HepG2 (cell line): ENCODE data around the gene CGGBP1. TPM values are rescaled to one million over a fixed set of nuclear protein-coding genes. Genes with fewer than 3 reads are reported as not detected.

Experiments
- ARID2 ChIP-seq: sonication (generic); formaldehyde crosslinking; IDR thresholded peaks from 2 replicates; pipeline ENCODE4 v1.8.1; 2022; ENCODE audit warnings: mild to moderate bottlenecking, missing genetic modification reagents, borderline replicate concordance
- DRAP1 ChIP-seq: IDR thresholded peaks from 2 replicates; pipeline ENCODE4 v1.6.1; 2016; ENCODE audit warnings: missing genetic modification reagents, missing compliant biosample characterization
- FOSL1 ChIP-seq: sonication (generic); formaldehyde crosslinking; IDR thresholded peaks from 2 replicates; pipeline ENCODE4 v1.9.0; 2021; ENCODE audit warnings: missing genetic modification reagents, borderline replicate concordance
- GPBP1L1 ChIP-seq: sonication (generic); formaldehyde crosslinking; IDR thresholded peaks from 2 replicates; pipeline ENCODE4 v1.5.0; 2020; ENCODE audit warnings: mild to moderate bottlenecking, missing genetic modification reagents
- HDAC1 ChIP-seq: sonication (generic); formaldehyde crosslinking; IDR thresholded peaks from 2 replicates; pipeline ENCODE4 v1.5.1; 2020; ENCODE audit warnings: mild to moderate bottlenecking, missing genetic modification reagents
- HES4 ChIP-seq: sonication (generic); formaldehyde crosslinking; IDR thresholded peaks from 2 replicates; pipeline ENCODE4 v1.9.0; 2021; ENCODE audit warnings: mild to moderate bottlenecking, missing genetic modification reagents, borderline replicate concordance
- HNF4A ChIP-seq: sonication (generic); formaldehyde crosslinking; IDR thresholded peaks from 2 replicates; pipeline ENCODE4 v1.4.0; 2020; ENCODE audit warnings: missing genetic modification reagents
- KDM3A ChIP-seq: IDR thresholded peaks from 2 replicates; pipeline ENCODE4 v1.6.1; 2018; ENCODE audit warnings: low read depth, missing compliant biosample characterization
- KIAA2018 ChIP-seq: sonication (generic); formaldehyde crosslinking; IDR thresholded peaks from 2 replicates; pipeline ENCODE4 v1.5.0; 2020; ENCODE audit warnings: mild to moderate bottlenecking, missing genetic modification reagents, borderline replicate concordance
- LBX2 ChIP-seq: sonication (generic); formaldehyde crosslinking; IDR thresholded peaks from 2 replicates; pipeline ENCODE4 v1.5.0; 2020; ENCODE audit warnings: missing genetic modification reagents, mild to moderate bottlenecking, borderline replicate concordance
- MTERF4 ChIP-seq: sonication (generic); formaldehyde crosslinking; IDR thresholded peaks from 2 replicates; pipeline ENCODE4 v1.8.0; 2023; ENCODE audit warnings: mild to moderate bottlenecking, missing genetic modification reagents
- NAIF1 ChIP-seq: sonication (generic); formaldehyde crosslinking; IDR thresholded peaks from 2 replicates; pipeline ENCODE4 v1.5.0; 2020; ENCODE audit warnings: mild to moderate bottlenecking, missing genetic modification reagents, borderline replicate concordance
- NCOA5 ChIP-seq: sonication (generic); formaldehyde crosslinking; IDR thresholded peaks from 2 replicates; pipeline ENCODE4 v1.4.0; 2020; ENCODE audit warnings: missing genetic modification reagents
- POLR2AphosphoS2 ChIP-seq: IDR thresholded peaks from 2 replicates; pipeline ENCODE4 v1.6.1; 2011; ENCODE audit warnings: low read depth, low read length, improper control_type of control experiment
- SP140L ChIP-seq: sonication (generic); formaldehyde crosslinking; IDR thresholded peaks from 2 replicates; pipeline ENCODE4 v1.4.0; 2020; ENCODE audit warnings: missing genetic modification reagents, borderline replicate concordance
- ZBTB7B ChIP-seq: sonication (generic); formaldehyde crosslinking; IDR thresholded peaks from 2 replicates; pipeline ENCODE4 v1.4.0; 2020; ENCODE audit warnings: missing genetic modification reagents
- ZNF552 ChIP-seq: sonication (generic); formaldehyde crosslinking; IDR thresholded peaks from 2 replicates; pipeline ENCODE4 v1.9.0; 2022; ENCODE audit warnings: missing genetic modification reagents, mild to moderate bottlenecking, borderline replicate concordance
- polyA plus RNA-seq, 8 experiments: library from polyadenylated mRNA; depleted of rRNA in 3 of 8; stranded (reverse) in 7 of 8; unstranded in 1 of 8; fragments of >200 nt; fragmentation: Illumina TruSeq in 4 of 8; extraction: Trizol in 4 of 8; gene quantifications; 2 replicates each; pipeline versions ENCODE4 v1.2.1 to v1.2.3, GENCODE V29; 2011 to 2016; ENCODE audit warnings: low read depth in 4 of 8, missing spikeins in 1 of 8, mixed read lengths in 1 of 8; ENCODE audit not compliant: insufficient read depth in 1 of 8
- total RNA-seq, 5 experiments: library from RNA; depleted of rRNA; stranded (reverse); fragments of >200 nt; fragmentation: Illumina TruSeq; extraction: Trizol; gene quantifications; 2 replicates each; pipeline ENCODE4 v1.2.3, GENCODE V29; 2016; ENCODE audit warnings: low read depth in 1 of 5

Gene CGGBP1
- total and polyA plus RNA-seq, 2 of the 13 experiments (the other 11 are each of a cell fraction or from before 2014, with no cell fraction given) = 38.9 to 47.0 TPM

GRCh38 chr3:88058581-88059379 lies at the start of gene CGGBP1, which contains the start of gene ZNF654 (continued):
- 0 out of 2 replicates have a peak, but pooled peaks have one; percentile 32 for TF ChIP-seq KDM3A
- TF ChIP-seq HNF4A (CRISPR knock-in tag) = no peak
- TF ChIP-seq ARID2 (CRISPR knock-in tag) = peak; percentile 68; the same call in 1 of the 2 replicates
- no peak for TF ChIP-seq MTERF4
- TF ChIP-seq HES4 (CRISPR knock-in tag) = no peak
- TF ChIP-seq ZBTB7B (CRISPR knock-in tag) = no peak
- peak; percentile 73 for TF ChIP-seq HDAC1
- peak; percentile 78; the same call in 1 of the 2 replicates for TF ChIP-seq NAIF1 (CRISPR knock-in tag)
- TF ChIP-seq SP140L (CRISPR knock-in tag) = no peak; the same call in 1 of the 2 replicates
- no peak for TF ChIP-seq ZNF552 (CRISPR knock-in tag)
- no peak for TF ChIP-seq KIAA2018 (CRISPR knock-in tag)
- TF ChIP-seq LBX2 (CRISPR knock-in tag) = no peak
- TF ChIP-seq NCOA5 (CRISPR knock-in tag) = no peak
- no peak for TF ChIP-seq GPBP1L1 (CRISPR knock-in tag)
- TF ChIP-seq DRAP1 (CRISPR knock-in tag) = peak; percentile 71
- no peak for TF ChIP-seq FOSL1 (CRISPR knock-in tag)
- no peak for TF ChIP-seq POLR2AphosphoS2
